ENCODE data around the gene DKK1.

The DKK1 gene

GRCh38 chr10:52313256-52313932 lies 687 bp upstream of the DKK1 start:
- no peaks in the 10 kb centered on the region for H3K4me1 ChIP-seq (ENCODE audit: control insufficient read depth in 1 of 2, insufficient read depth in 1 of 2, low read depth in 1 of 2, low read length in 1 of 2)
- TF ChIP-seq CTCF (IDR thresholded peaks at IDR 0.05) = no peak
- H3K4me3 ChIP-seq (ENCODE audit: low read depth in 1 of 2, low read length in 1 of 2) = no peak overlapping the region
- no peak overlapping the region for H3K27ac ChIP-seq
- peaks cover 88% of the 10 kb centered on the region for H3K27me3 ChIP-seq
- no peaks in the 10 kb centered on the region for H3K9me3 ChIP-seq
- H3K36me3 ChIP-seq = no peaks in the 10 kb centered on the region

DNA sequence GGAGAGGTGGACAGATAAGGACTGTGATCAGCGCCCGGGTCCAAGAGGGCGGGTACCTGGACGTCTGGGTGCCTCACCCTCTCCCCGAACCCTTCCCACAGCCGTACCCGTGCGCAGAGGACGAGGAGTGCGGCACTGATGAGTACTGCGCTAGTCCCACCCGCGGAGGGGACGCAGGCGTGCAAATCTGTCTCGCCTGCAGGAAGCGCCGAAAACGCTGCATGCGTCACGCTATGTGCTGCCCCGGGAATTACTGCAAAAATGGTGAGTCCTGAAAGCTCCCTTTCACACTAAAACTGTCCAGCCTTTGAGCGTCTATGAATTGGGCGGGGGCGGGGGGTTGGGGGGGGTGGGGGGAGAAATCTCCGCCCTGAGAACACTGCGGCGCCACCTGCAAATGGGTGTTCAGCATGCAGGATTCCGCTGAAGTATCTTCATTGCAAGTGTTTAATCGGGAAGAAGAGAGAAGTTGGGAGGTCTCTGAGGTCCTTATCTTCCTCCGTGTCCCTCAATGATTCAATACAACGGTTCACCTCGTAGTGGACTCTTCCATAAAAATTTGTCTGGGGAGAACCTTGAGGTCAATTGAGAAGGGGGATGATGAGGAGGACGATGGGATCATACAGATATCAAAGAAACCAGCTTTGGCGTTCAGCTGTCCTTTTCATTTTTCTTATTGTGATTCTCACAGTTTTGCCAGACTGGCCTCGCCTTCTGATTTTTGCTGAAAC lies 906 bp downstream of the DKK1 start:
- no peak overlapping the region for H3K27ac ChIP-seq
- H3K27me3 ChIP-seq = peaks cover 72% of the 10 kb centered on the region
- H3K9me3 ChIP-seq = no peaks in the 10 kb centered on the region
- H3K4me1 ChIP-seq (ENCODE audit: control insufficient read depth in 1 of 2, insufficient read depth in 1 of 2, low read depth in 1 of 2, low read length in 1 of 2) = no peaks in the 10 kb centered on the region
- H3K4me3 ChIP-seq (ENCODE audit: low read depth in 1 of 2, low read length in 1 of 2) = no peak overlapping the region
- no peak for TF ChIP-seq CTCF (IDR thresholded peaks at IDR 0.05)
- H3K36me3 ChIP-seq = no peaks in the 10 kb centered on the region

DNA sequence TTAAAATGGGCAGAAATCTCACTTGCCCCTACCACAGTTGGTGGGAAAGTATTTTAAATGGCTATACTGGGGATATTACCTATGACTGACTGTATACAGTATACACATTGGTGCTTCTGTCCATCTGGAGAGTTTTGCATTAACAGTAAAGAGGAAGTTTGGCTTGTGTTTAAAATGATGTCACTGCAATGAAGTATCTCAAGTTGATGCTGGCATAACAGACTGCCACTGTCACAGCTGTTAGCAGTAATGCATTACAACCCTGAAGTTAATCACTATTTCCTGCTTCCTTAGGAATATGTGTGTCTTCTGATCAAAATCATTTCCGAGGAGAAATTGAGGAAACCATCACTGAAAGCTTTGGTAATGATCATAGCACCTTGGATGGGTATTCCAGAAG lies 1.9 kb downstream of the DKK1 start:
- Histone ChIP-seq H3K9me3 (no peaks in the 10 kb centered on the region), H3K4me3 (ENCODE audit: low read depth in 1 of 2, low read length in 1 of 2) (no peak overlapping the region), H3K27ac (no peak overlapping the region), H3K4me1 (ENCODE audit: control insufficient read depth in 1 of 2, insufficient read depth in 1 of 2, low read depth in 1 of 2, low read length in 1 of 2) (no peaks in the 10 kb centered on the region), H3K36me3 (no peaks in the 10 kb centered on the region), H3K27me3 (peaks cover 62% of the 10 kb centered on the region)
- no peak for TF ChIP-seq CTCF (IDR thresholded peaks at IDR 0.05)

GRCh38 chr10:52316500-52316899 lies 2.4 kb downstream of the DKK1 start:
- no peak for TF ChIP-seq CTCF (IDR thresholded peaks at IDR 0.05)
- H3K27ac ChIP-seq = no peak overlapping the region
- no peaks in the 10 kb centered on the region for H3K9me3 ChIP-seq
- no peaks in the 10 kb centered on the region for H3K4me1 ChIP-seq (ENCODE audit: control insufficient read depth in 1 of 2, insufficient read depth in 1 of 2, low read depth in 1 of 2, low read length in 1 of 2)
- H3K4me3 ChIP-seq (ENCODE audit: low read depth in 1 of 2, low read length in 1 of 2) = no peak overlapping the region
- no peaks in the 10 kb centered on the region for H3K36me3 ChIP-seq
- H3K27me3 ChIP-seq = peaks cover 57% of the 10 kb centered on the region

DNA sequence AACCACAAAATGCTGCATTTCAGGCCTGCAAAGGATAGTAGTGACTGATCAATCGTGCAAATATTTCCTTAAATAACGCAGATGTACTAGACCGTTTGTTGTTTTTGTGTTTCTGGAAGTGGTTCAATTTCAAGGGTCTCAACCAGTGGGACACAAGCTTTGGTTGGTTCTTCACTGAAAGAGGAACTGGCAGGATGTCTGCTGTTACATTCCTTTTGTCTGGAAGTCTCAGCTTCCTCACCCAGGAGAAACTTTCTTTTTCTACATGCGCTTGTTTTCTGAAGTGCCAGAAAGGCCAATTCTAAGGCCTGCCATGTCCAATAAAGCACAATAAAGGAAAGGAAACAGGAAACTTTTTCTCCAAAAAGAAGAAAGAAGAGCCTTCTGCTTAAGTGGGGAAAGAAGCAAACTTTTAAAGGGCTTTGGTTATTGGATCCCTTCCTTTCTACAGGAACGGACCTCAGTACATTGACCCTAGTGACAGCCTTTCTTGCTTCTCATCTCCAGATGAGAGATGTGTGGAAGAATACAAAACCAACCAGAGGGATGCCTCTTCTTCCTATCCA lies 4.1 kb downstream of the DKK1 start:
- TF ChIP-seq CTCF (IDR thresholded peaks at IDR 0.05) = no peak
- Histone ChIP-seq H3K9me3 (no peaks in the 10 kb centered on the region), H3K27ac (no peak overlapping the region), H3K4me1 (ENCODE audit: control insufficient read depth in 1 of 2, insufficient read depth in 1 of 2, low read depth in 1 of 2, low read length in 1 of 2) (no peaks in the 10 kb centered on the region), H3K36me3 (no peaks in the 10 kb centered on the region), H3K4me3 (ENCODE audit: low read depth in 1 of 2, low read length in 1 of 2) (no peak overlapping the region), H3K27me3 (peaks cover 39% of the 10 kb centered on the region)
